ENCODE measurements around the gene FAIM2.
A peak's percentile ranks its signal among the peaks of the same experiment; 100 is the strongest.
"Not testable (repeated sequence)": the region's sequence is repeated elsewhere in the genome, so short reads cannot be mapped to it uniquely, and the experiment has no call there.

FAIM2 gene

DNA sequence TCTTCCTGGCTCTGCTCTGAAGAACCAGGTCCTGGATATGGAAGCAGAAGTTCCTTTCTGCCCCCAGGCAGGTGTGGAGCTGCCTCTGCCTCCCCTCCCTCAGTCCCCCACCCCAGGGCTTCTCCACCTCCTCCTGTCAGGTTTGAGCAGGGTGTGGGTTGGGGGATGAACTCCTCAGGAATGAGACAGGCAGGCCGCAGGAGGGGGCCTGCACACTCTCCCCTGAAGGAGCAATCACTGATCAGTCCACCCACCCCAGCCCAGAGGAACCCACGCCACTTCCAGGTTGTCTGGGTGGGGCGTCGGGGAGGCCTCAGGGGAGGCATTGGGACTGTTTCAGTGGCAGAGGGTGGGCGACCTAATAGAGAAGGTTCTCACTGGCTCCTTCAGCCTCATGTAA, 26.6 kb downstream of the FAIM2 start:
- no peak for DNase-seq

DNA sequence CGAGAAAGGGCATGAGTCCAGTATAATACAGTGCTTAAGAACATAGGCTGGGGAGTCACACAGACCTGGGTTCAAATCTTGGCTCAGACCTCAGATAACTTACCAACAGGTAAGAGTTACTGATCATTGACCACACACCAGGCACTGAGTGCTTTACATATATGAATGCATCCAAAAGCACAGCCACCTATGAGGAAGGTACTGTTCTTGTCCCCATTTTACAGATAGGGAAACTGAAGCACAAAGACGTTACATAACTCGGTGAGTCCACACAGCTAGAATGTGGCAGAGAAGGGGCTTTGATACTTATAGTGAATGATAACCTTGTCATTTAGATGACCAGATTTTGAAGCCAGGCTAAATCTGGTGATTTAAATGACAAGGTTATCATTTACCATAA, 27.6 kb downstream of the FAIM2 start:
- DNase-seq: no peak

DNA sequence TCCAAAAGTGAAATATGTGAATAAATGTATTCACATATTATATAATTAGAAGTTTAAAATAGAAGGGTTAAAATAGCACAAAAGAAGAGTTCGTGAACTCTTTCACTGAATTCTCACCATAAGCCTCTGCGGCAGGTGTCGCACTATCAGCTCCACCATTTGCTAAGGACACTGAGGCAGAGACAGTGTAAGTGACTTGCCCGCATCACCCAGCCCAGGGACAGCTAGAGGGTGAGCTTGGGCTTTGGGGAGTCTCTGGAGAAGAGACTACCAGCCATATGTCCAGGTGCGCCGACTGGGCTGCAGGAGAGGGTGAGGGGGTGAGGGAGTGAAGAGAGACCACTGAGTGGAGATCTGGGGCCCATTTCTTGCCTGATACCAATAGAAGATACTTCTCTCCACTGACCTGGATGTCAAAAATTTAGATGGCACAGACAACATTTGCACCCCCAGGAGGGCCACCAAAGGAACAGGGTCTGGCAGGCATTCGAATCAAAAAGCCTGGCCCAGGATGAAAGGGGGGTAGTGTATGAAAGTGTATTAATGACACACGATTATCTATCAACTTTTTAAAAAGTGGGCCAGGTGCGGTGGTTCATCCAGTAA, 28.5 kb downstream of the FAIM2 start:
- no peak for DNase-seq

DNA sequence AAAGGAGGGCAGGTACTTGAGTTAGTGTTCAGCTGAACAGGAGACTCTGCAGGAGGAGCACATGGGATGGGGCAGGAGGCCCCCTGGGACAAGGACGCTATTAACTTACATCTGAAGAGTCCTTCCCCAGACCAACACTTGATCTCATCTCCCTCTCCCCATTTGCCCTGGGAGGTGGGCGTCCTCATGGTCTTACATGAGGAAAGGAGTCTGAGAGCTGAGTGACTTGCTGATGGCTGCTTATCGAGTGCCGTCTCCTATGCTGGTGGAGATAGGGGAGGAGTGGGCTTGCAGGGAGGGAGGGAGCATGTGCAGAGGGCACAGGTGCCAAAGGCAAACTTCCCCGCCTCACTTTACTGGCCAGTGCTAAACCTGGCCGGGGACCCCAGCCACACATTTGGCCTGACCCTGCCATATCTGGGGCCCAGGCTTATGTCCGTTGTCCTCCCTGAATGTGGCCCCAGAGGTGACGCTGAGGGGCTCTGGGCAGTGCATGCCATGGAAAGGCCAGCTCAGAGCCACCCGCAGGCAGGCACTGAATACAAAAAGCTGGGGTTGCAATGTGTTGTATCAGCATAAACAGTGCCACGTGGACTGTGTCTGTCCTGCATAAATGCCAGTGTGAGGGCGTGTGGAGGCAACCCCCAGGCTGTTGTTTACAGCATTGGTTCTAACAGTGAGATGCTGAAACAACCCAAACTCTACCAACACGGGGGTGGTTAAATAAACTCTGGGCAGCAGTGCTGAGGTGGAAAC, 29.4 kb downstream of the FAIM2 start:
- no peak for DNase-seq

DNA sequence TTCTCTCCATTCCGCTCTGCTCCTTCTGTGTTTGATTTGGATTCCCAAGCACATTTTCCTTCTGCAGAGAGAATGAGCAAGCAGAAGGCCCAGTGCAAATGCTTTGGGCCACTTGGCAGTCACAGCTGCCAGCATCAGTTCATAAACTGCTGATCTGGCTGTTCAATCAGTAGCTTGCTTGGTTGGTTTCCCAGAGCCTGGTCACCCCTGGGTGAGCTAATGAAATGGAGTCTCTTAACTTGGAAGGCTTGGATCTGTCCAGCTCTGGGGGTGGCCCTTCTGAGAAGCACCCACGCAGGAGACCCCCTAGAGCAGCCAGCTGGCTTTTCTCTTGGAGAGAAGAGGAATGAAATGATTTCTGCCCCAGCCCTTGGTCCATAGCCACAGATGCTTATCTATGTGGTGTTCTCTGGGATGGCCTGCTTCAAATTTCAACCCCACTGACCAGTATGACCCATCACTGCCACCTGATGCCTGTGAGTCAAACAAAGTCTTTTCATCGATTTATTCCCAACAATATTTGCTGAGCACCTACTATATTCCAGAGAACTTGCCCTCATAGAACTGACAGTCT, 30.3 kb downstream of the FAIM2 start:
- no peak for DNase-seq

DNA sequence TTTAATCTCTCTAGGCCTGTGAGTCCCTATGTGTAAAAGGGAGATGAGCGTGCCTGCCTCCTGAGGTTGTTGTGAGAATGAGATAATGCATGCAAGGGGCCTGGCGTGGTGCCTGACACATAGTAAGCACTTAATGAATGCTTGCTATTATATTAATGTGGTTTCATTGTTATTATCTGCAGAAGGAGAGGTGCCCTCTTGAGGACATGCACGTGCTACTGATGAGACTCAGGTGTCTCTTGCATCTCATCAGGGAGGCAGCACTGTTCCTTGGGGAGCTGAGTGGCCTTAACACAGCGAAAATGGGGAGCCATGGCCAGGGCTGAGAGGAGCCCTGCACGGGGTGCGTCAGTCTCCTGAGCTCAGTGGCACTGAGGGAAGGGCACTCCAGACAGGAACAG, 30.9 kb downstream of the FAIM2 start:
- peak; percentile 42 for DNase-seq

DNA sequence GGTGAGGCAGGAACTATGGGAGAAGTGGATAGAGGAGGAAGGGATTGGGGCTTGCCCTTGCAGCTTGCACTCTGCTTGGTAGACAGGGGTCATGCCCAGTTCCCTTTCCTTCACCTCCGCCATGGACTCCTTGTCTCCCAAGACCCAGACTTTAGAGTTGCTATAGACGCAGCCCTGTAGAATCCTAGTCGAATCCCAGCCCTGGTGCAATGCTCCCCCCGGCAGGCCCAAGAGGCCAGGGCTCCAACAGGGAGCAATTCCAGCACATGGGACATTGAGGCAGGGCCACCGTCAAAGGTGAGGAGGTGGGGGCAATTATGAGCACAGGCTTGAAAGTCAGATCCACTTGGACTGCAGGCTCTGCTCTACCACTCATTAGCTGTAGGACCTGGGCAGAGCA, 31.3 kb downstream of the FAIM2 start:
- DNase-seq: no peak

DNA sequence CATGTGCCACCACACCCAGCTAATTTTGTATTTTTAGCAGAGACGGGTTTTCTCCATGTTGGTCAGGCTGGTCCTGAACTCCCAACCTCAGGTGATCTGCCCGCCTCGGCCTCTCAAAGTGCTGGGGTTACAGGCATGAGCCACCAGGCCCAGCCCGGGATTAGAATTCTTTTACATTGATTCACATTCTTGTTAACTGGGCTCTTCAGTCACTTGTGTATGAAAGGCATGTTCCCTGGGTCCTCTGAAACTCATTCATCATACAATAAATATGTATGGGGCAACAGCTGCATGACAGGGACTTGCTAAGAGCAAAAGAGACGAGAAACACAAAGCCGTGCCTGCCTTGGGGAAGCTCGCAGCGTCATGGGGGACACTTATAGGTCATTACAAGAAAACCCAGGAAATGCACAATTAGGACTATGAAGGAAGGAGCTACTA, 31.9 kb downstream of the FAIM2 start:
- not testable (repeated sequence) for DNase-seq

DNA sequence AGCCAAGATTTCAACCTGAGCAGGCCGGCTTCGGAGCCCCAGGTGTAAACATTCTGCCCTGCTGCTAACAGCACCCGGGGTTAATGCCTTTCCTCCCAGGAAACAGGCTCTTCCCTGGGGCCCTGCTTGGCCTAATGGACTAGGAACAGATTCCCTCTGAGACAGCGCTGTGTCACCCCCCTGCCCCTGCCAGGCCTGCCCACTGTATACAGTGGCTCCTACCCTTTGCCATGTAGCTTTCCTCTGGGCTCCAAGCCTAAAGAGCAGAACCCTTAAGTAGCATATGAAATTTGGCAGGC, 32.5 kb downstream of the FAIM2 start:
- DNase-seq: no peak

DNA sequence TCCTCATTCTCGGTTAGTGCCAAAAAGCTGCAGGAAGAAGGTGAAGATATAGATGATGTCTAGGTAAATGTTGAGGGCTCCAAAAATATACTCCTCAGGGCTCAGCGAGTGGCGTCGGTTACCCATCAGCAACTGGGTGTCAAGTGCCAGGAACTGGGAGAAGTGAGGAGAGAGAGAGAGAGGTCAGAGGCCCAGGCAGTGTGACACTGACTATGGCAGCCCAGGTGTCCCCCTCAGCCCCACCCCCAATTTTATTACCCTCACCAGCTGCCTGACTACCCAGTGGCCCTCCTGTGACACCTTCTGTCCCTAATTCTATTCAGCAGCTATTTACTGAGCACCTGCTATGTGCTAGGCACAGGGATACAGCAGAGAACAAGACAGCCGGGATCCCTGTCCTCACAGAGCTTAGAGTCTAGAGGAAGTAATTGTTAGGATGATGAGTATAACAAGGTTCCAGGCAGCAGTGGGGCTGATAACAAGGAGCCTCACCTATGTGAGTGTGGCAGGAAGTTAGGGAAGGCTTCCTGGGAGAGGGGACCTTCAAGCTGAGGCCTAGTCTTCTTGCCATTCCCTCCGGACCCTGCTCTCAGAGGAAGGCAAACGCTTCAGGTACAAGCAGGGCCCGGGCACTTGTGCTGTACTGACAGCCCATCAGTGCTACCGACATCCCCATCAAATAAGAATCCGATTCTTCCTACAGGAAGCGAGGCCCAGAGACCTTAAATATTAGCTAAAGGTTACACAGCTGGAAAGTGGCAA, 33.0 kb downstream of the FAIM2 start:
- DNase-seq: no peak

DNA sequence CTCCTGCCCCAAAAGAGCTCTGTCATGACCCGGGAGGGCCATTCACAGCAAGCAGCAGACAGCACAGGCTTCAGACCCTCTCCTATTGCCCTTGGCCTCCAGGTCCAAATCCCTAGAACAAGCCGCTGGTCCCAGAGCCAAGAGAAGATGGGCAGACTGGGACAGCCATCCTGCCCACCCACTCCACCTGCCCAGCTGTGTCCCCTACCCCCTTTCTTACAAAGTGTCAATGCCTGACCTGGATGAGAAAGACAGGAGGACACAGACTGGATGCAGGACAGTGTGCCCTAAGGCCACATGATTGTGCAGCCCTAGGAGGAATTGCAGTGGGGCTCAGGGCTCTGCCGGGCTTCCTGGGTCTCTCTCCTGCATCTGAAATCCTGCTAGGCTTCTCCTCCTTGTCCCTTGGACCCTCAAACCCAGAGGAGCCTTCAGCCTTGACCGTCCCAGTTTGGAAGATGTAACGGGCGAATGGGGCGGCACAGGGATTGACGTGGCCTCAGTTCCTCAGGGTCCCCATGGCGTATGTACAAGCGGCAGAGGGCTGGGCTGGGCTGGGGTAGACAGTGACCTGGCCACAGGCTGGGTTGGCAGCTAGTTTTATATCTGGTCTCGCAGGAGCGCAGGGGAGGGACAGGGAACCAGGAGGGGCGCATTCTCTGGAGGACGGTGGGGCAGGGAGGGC, 33.7 kb downstream of the FAIM2 start:
- no peak for DNase-seq

DNA sequence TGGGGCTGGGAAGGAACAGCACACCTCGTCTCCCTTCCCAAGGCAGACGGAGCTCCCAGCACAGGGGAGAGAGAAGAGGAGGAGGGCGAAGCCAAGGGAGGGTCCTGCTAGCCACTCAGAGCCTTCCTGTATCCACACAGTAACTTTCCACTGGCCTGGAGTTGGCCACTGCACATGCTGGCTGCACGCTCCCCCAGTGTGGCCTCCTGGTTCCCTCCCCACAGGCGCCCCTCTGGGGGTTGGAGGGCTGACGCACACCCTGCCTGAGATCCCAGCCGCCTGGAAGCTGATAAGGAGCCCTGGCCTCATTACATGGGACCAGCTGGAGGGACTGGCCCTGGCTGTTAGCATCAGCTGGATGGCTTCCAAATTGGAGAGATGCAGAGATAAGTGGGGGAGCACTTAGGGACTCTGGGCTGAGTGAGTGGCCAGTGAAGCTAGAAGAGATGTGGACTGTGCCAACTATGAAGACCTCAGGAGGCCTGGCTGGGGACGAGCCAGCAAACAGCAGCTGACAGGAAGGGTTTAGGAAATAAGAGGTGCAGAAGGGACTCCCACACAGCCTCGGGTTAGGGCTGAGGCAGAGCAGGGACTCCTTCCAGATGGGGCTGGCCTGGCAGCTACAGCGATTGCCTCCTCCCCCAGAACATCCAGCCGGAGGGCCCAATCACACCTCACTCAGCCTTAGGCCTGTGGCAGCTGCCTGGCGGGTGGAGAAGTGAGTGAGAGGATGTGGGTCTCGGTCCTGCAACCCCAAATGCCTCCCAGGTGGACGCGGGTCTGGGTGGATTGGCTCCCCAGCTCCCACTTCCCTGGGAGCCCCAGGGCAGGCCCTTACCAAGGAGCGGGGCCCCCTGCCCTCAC, 34.5 kb downstream of the FAIM2 start:
- peak; percentile 97 for DNase-seq

DNA sequence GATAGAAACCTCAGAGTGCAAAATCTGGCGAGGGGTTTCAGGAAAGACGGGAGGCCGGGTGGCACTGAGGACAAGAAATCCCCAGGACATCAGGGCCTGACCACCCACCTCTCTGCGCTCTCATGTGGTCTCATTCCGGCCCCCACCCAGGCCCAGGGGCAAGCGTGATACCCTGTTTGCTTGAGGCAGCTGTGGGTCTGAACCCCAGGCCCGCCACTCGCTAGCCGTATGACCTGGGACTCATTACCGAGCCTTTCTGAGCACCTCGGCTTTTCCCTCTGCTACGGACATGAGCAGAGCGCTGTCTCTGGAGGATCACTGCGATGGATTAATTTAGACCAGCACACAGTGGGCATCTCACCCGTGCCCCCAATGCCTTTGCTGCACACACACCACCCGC, 35.3 kb downstream of the FAIM2 start:
- no peak for DNase-seq

DNA sequence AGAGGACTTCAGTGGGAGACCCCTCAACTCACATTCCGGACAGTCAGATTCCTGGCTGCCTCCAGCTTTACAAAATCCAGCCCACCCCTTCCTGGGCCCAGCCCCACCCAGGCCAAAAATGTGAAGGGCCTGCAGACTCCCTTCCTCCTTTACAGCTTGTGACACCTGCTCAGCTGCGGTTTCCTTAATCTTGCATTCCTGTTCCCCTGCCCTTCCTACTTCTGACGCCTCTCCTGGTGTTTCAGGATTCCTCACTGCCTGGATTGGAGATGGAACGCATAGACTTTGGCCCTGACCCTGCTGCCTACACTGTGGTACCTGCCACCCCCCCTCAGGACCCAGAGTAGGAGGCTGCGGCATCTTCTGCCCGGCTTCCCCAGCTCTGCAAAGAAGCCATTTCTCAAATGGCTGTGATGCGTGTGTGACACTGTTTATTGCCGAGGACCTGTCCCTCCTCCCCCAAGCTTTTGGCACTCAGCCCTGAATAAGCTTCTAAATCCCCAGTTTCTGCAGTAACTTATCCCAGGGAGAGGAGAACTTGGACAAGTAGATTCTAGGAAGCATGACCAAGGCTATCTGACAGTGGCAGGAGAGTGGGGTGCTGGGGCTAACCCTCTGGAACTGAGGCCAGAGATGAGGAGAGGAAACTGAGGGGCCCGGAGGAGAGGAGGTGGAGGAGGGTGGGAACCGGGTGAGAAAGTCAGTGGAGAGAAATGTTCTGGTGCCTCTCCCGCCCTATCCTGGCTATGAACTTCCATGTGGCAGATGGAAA, 35.9 kb downstream of the FAIM2 start:
- no peak for DNase-seq

DNA sequence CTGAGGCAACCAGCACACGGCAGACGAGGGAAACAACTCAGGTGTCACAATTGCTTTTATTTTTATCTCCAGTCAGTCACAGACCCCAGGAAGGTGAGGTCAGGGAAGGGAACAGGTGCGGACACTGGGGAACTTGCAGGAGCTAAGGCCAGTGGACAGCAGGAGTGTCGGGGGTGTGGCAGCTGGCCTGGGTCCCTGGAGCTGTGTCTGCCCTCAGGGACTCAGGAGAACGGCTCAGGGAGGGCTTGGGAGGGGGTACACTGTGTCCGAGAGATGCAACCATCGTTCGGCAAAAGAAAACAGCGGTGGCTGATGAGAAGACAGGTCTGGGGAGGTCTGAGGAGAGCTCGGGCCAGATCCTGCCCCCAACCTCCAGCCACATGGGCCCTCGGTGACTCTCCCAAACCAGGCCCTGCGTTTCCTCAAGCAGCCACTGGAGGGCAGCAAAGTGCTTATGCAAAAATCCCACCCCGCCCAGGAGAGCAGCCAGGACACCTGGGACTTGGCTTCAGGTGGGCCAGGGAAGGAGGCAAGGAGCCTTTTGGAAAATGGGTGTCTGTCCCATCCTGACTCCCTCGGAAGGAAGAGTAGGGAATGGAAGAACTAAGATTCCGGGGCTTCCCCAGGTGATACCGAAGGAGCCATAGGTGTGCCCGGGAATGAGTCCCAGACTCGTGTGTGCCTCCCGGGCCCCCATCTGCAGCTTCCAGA, 36.7 kb downstream of the FAIM2 start:
- peak; percentile 53 for DNase-seq

DNA sequence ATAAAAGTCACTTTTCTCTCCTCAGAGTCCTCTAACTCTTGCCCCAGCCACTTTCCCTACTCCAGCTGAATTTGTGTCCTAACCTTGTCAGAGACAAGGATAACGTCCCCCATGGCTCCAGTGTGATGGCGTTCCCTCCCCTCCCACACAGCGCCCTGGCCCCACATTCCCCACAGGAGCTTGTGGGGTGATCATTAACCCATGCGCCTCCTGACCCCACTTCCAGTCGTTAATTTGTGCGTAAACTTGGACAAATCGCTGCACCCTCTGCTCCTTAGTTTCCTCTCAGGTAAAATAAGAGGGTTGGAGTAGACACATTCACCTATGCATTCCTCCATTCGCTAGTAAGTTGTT, 37.9 kb downstream of the FAIM2 start:
- DNase-seq: no peak

DNA sequence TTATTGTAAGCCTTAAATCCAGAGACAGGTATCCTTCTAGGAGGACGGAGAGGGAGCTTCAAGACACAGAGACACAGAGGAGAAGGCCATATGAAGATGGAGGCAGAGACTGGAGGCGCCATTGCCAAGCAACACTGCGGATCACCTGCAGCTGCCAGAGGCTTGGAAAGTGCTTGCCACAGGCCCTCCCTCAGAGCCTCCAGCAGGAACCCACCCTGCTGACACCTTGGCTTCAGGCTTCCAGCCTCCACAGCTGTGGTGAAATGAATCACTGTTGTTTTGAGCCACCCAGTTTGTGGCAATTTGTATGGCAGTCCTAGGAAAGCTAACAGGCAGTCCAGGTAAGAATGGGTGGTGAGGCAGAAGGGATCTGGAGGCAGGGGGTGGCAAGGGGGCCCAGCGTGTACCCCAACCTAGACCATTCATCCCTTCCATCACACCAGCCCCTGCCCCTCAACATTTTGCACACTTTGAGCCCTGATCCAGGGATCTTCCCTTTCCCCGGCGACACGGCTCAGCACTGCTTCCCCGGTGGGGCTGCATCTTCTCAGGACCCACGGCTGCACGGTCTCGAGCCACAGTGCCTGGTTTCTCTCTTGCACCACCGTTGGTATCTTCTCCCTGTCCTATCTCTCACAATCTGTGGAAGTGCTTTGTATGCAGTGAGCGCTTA, 38.5 kb downstream of the FAIM2 start:
- DNase-seq: no peak

DNA sequence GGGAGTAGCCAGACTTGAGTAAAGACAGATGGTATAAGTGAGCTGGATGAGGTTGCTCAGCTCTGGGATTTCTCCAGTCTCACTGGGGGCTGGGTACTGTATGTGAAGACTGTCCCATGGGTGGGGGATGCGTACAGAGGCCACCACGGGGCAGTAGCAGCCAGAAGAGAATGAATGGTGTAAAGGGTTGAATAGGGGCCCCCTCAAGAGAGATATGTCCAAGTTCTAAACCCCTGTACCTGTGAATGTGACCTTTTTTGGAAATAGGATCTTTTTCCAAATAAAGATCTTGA, 39.0 kb downstream of the FAIM2 start:
- no peak for DNase-seq

DNA sequence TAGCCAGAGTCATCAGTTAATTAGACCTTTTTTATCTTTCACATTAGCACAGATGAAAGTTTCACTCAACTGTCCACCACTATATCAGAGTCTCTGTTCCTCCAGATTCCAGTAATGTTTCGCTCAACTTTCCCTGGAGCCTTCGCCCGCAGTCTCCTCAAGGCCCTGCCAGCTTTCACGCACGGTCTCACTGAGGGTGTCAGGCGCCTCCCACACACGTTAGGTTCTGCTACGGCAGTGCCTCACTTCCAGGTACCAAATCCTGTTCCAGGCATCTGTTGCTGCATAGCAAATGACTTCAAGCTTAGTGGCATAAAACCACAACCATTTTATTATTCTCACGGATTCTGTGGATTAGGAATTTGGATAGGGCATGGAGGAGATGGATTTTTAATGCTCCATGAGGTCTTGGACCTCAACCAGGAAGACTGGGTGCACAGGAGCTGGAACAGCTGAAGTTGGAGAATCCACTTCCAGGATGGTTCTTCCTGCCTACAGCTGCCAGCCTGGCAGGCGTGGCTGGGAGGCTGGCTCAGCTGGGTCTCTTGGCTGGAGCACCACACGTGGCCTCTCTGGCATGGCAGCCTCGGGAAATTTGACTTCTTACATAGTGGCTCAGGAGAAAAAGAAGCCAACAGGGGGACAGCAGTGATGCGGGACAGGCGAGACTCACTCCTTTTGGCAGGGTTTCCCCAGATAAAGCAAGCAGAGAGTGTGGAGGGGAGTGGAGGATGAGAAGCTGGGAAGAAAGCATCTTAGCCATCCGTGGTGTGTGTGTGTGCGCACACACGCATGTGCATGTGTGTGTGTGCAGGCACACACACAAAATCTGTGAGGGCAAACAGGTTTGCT, 39.5 kb downstream of the FAIM2 start:
- DNase-seq: no peak

DNA sequence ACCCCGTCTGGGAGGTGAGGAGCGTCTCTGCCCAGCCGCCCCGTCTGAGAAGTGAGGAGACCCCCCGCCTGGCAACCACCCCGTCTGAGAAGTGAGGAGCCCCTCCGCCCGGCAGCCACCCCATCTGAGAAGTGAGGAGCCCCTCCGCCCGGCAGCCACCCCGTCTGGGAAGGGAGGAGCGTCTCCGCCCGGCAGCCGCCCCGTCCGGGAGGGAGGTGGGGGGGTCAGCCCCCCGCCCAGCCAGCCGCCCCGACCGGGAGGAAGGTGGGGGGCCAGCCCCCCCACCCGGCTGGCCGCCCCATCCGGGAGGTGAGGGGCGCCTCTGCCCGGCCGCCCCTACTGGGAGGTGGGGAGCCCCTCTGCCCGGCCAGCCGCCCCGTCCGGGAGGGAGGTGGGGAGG, 42.8 kb downstream of the FAIM2 start:
- DNase-seq: not testable (repeated sequence)

Data from COR-L47 (cell line).